ENCODE results near the gene RIT2. TPM values are rescaled to one million over a fixed set of nuclear protein-coding genes. Genes with fewer than 3 reads are reported as not detected.

Gene RIT2
- total and polyA plus RNA-seq, 8 donors = 0.12 TPM; not detected in 7

GRCh38 chr18:42914476-42914875, 201.0 kb downstream of the RIT2 start:
- WGBS, 2 donors = 44 to 54% methylated on average over 1 of the region's 1 CpG
- Histone ChIP-seq H3K27ac (no peak overlapping the region), H3K36me3 (no peaks in the 10 kb centered on the region), H3K4me3 (no peak overlapping the region), H3K9me3 (no peaks in the 10 kb centered on the region), H3K27me3 (no peaks in the 10 kb centered on the region), H3K4me1 (no peaks in the 10 kb centered on the region)
- no peak for ATAC-seq
- intact Hi-C loops (cut with DNase I) = no loop called here
- no peak for DNase-seq
- FAIRE-seq = no peak
- TF ChIP-seq CTCF (IDR thresholded peaks at IDR 0.05) = no peak

- no peak overlapping the region for H3K4me3 ChIP-seq
- no peaks in the 10 kb centered on the region for H3K9me3 ChIP-seq
- H3K27ac ChIP-seq = no peak overlapping the region
- no peaks in the 10 kb centered on the region for H3K36me3 ChIP-seq
- DNase-seq (no peak), FAIRE-seq (no peak), ATAC-seq (no peak)
- H3K4me1 ChIP-seq = no peaks in the 10 kb centered on the region
- no peak for TF ChIP-seq CTCF (IDR thresholded peaks at IDR 0.05)
- no peaks in the 10 kb centered on the region for H3K27me3 ChIP-seq
- intact Hi-C loops (cut with DNase I) = no loop called here
- 63 to 71% methylated on average over 3 of the region's 3 CpGs for WGBS, 2 donors
Observed at GRCh38 chr18:42909095-42909494, 206.4 kb downstream of the RIT2 start.

- no peak for DNase-seq
- no peaks in the 10 kb centered on the region for H3K4me1 ChIP-seq
- H3K27ac ChIP-seq = no peak overlapping the region
- WGBS, 2 donors = 43 to 51% methylated on average over 1 of the region's 1 CpG
- no peaks in the 10 kb centered on the region for H3K9me3 ChIP-seq
- H3K4me3 ChIP-seq = no peak overlapping the region
- TF ChIP-seq CTCF (IDR thresholded peaks at IDR 0.05) = no peak
- no peak for FAIRE-seq
- no peaks in the 10 kb centered on the region for H3K27me3 ChIP-seq
- no peaks in the 10 kb centered on the region for H3K36me3 ChIP-seq
- intact Hi-C loops (cut with DNase I) = no loop called here
- ATAC-seq = no peak
Observed at GRCh38 chr18:42906761-42907160, 208.7 kb downstream of the RIT2 start.

- intact Hi-C loops (cut with DNase I) = no loop called here
- Histone ChIP-seq H3K4me1 (no peaks in the 10 kb centered on the region), H3K27me3 (no peaks in the 10 kb centered on the region), H3K27ac (no peak overlapping the region), H3K9me3 (no peaks in the 10 kb centered on the region), H3K36me3 (no peaks in the 10 kb centered on the region), H3K4me3 (no peak overlapping the region)
- TF ChIP-seq CTCF (IDR thresholded peaks at IDR 0.05) = no peak
- FAIRE-seq (no peak), ATAC-seq (no peak), DNase-seq (no peak)
- 24 to 35% methylated on average over 1 of the region's 1 CpG for WGBS, 2 donors
Observed at GRCh38 chr18:42901161-42901560, 214.3 kb downstream of the RIT2 start.

- intact Hi-C loops (cut with DNase I) = no loop called here
- Histone ChIP-seq H3K27ac (no peak overlapping the region), H3K4me1 (no peaks in the 10 kb centered on the region), H3K4me3 (no peak overlapping the region), H3K36me3 (no peaks in the 10 kb centered on the region), H3K27me3 (no peaks in the 10 kb centered on the region), H3K9me3 (no peaks in the 10 kb centered on the region)
- DNase-seq (no peak), ATAC-seq (no peak), FAIRE-seq (no peak)
- WGBS, 2 donors = 60 to 74% methylated on average over 2 of the region's 2 CpGs
- no peak for TF ChIP-seq CTCF (IDR thresholded peaks at IDR 0.05)
Observed at GRCh38 chr18:42893977-42894376, 221.5 kb downstream of the RIT2 start.
